CD14-positive monocyte (primary cell): ENCODE measurements around the gene GSTM2. TPM values are rescaled to one million over a fixed set of nuclear protein-coding genes. Genes with fewer than 3 reads are reported as not detected.
"Not testable (repeated sequence)": the region's sequence is repeated elsewhere in the genome, so short reads cannot be mapped to it uniquely, and the experiment has no call there.

Experiments
- DNase-seq, 3 donors: peaks; one replicate each; pipeline ENCODE4 v3.0.0-alpha.2; 2011 to 2022
- H2AFZ ChIP-seq: 2 replicates; pipeline ENCODE4 v1.6.0; 2012; ENCODE audit warnings: mild to moderate bottlenecking, low read depth, low read length, inconsistent platforms; ENCODE audit not compliant: insufficient read depth, poor library complexity, severe bottlenecking
- H3K27ac ChIP-seq, 2 donors: 1 replicate in 1 of 2; 2 replicates in 1 of 2; pipeline ENCODE4 v1.5.1; 2012 to 2013; ENCODE audit warnings: low read length in 2 of 2, control low read depth in 1 of 2, inconsistent platforms in 1 of 2, low read depth in 1 of 2, mild to moderate bottlenecking in 1 of 2
- H3K27me3 ChIP-seq, 2 donors: one replicate each; pipeline versions ENCODE4 v1.6.0 to v1.6.1; 2011 to 2013; ENCODE audit warnings: low read length in 2 of 2; ENCODE audit not compliant: control insufficient read depth in 2 of 2, insufficient read depth in 2 of 2
- H3K36me3 ChIP-seq, 2 donors: replicated peaks in 1 of 2; 1 replicate in 1 of 2; 2 replicates in 1 of 2; pipeline versions ENCODE4 v1.5.1 to v1.6.1; 2012 to 2013; ENCODE audit warnings: low read length in 2 of 2, control low read depth in 1 of 2, inconsistent platforms in 1 of 2, mild to moderate bottlenecking in 1 of 2; ENCODE audit not compliant: insufficient read depth in 2 of 2, control insufficient read depth in 1 of 2
- H3K4me1 ChIP-seq, 2 donors: 1 replicate in 1 of 2; 2 replicates in 1 of 2; pipeline versions ENCODE4 v1.5.1 to v1.6.1; 2012 to 2013; ENCODE audit warnings: low read length in 2 of 2, control low read depth in 1 of 2, inconsistent platforms in 1 of 2, mild to moderate bottlenecking in 1 of 2, moderate library complexity in 1 of 2; ENCODE audit not compliant: insufficient read depth in 2 of 2, control insufficient read depth in 1 of 2
- H3K4me2 ChIP-seq: replicated peaks from 2 replicates; pipeline ENCODE3; 2012; ENCODE audit warnings: low read length, moderate library complexity, mild to moderate bottlenecking; ENCODE audit not compliant: poor library complexity, severe bottlenecking; ENCODE audit errors: extremely low read depth
- H3K4me3 ChIP-seq, 3 experiments: fragments of 200-600 bp in 1 of 3; sonication (generic) in 1 of 3; replicated peaks in 1 of 3; 1 replicate in 2 of 3; 2 replicates in 1 of 3; pipeline ENCODE4 v1.5.1; 2011 to 2013; ENCODE audit warnings: low read length in 3 of 3, mild to moderate bottlenecking in 3 of 3, control low read depth in 2 of 3, low read depth in 2 of 3, inconsistent platforms in 1 of 3, moderate library complexity in 1 of 3
- H3K79me2 ChIP-seq: 2 replicates; pipeline ENCODE4 v1.6.0; 2012; ENCODE audit warnings: mild to moderate bottlenecking, control low read depth, inconsistent platforms, low read length, moderate library complexity; ENCODE audit not compliant: insufficient read depth
- H3K9ac ChIP-seq: 2 replicates; pipeline ENCODE4 v1.6.0; 2017; ENCODE audit warnings: low read length, mild to moderate bottlenecking; ENCODE audit not compliant: insufficient read depth, poor library complexity, severe bottlenecking
- H3K9me3 ChIP-seq, 2 donors: replicated peaks in 1 of 2; 1 replicate in 1 of 2; 2 replicates in 1 of 2; pipeline versions ENCODE4 v1.5.1 to v1.6.1; 2012 to 2013; ENCODE audit warnings: low read length in 2 of 2, control low read depth in 1 of 2; ENCODE audit not compliant: control insufficient read depth in 1 of 2, insufficient read depth in 1 of 2
- H4K20me1 ChIP-seq: 2 replicates; pipeline ENCODE4 v1.6.0; 2012; ENCODE audit warnings: mild to moderate bottlenecking, low read length, control low read depth, moderate library complexity; ENCODE audit not compliant: insufficient read depth
- H3K27ac Mint-ChIP-seq, 7 donors: one replicate each; pipeline ENCODE4 v1.8.0; 2020; ENCODE audit warnings: mild to moderate bottlenecking in 7 of 7, mixed read lengths in 7 of 7, moderate library complexity in 6 of 7, inconsistent platforms in 2 of 7
- H3K27me3 Mint-ChIP-seq, 3 donors: one replicate each; pipeline ENCODE4 v1.8.0; 2021 to 2022; ENCODE audit warnings: low read depth in 3 of 3, mild to moderate bottlenecking in 3 of 3, mixed read lengths in 3 of 3, moderate library complexity in 3 of 3, inconsistent platforms in 1 of 3
- H3K36me3 Mint-ChIP-seq, 2 donors: one replicate each; pipeline ENCODE4 v1.8.0; 2020; ENCODE audit warnings: mixed read lengths in 2 of 2, inconsistent platforms in 1 of 2, mild to moderate bottlenecking in 1 of 2
- H3K4me1 Mint-ChIP-seq: one replicate; pipeline ENCODE4 v1.8.0; 2020; ENCODE audit warnings: mild to moderate bottlenecking, mixed read lengths
- H3K4me3 Mint-ChIP-seq, 2 donors: one replicate each; pipeline ENCODE4 v1.8.0; 2020; ENCODE audit warnings: mild to moderate bottlenecking in 2 of 2, mixed read lengths in 2 of 2, moderate library complexity in 1 of 2
- H3K9me3 Mint-ChIP-seq, 7 donors: one replicate each; pipeline ENCODE4 v1.8.0; 2020 to 2022; ENCODE audit warnings: mixed read lengths in 7 of 7, mild to moderate bottlenecking in 6 of 7, moderate library complexity in 6 of 7, inconsistent platforms in 2 of 7
- CTCF ChIP-seq: fragments of 200-600 bp; IDR thresholded peaks from one replicate; pipeline ENCODE4 v1.8.0; 2022; ENCODE audit warnings: antibody characterized with exemption, mild to moderate bottlenecking
- WGBS: methylation state at CpG from one replicate; pipeline ENCODE4 v1.1.5; 2013; ENCODE audit warnings: missing lambda C conversion rate; ENCODE audit not compliant: insufficient coverage; 5-methylcytosine and 5-hydroxymethylcytosine counted together
- intact Hi-C, 2 donors: fragments of 100-400 bp; cut with micrococcal nuclease; formaldehyde crosslinking; loops; one replicate each; pipeline versions ENCODE4 v1.15.0 to v1.15.1; 2023
- polyA plus RNA-seq, 3 donors: library from polyadenylated mRNA; depleted of rRNA in 1 of 3; unstranded in 2 of 3; stranded (reverse) in 1 of 3; fragments of 300-500 nt in 2 of 3; fragments of >200 nt in 1 of 3; fragmentation: Illumina TruSeq in 2 of 3; gene quantifications; 1 replicate in 2 of 3; 2 replicates in 1 of 3; pipeline ENCODE4 v1.2.3, GENCODE V29; 2012 to 2021

GSTM2 gene
- polyA plus RNA-seq, 3 donors: 1.5 to 12.0 (median 6.3) TPM

GRCh38 chr1:109659997-109660690, 7.7 kb upstream of the GSTM2 start:
- H3K4me2 ChIP-seq: no peak overlapping the region
- H4K20me1 ChIP-seq: no peaks in the 10 kb centered on the region
- Mint-ChIP-seq H3K4me1 (peaks cover 59% of the 10 kb centered on the region), H3K9me3 (peaks cover 0 to 1% (median 0%) of the 10 kb centered on the region in 7 donors), H3K27me3 (peaks cover 2 to 6% (median 2%) of the 10 kb centered on the region in 3 donors), H3K27ac (no peak overlapping the region), H3K4me3 (no peak overlapping the region), H3K36me3 (peaks cover 6 to 12% of the 10 kb centered on the region in 2 donors)
- H3K9me3 ChIP-seq: no peaks in the 10 kb centered on the region
- no peaks in the 10 kb centered on the region for H3K79me2 ChIP-seq
- no peak overlapping the region for H2AFZ ChIP-seq
- H3K27ac ChIP-seq: no peak overlapping the region
- intact Hi-C loops: no loop called here
- H3K4me1 ChIP-seq: peaks cover 40 to 48% of the 10 kb centered on the region in 2 donors
- 78% methylated on average over 4 of the region's 5 CpGs for WGBS
- H3K36me3 ChIP-seq: peaks cover 0 to 3% of the 10 kb centered on the region in 2 donors
- no peaks in the 10 kb centered on the region for H3K27me3 ChIP-seq
- DNase-seq: no peak
- no peak overlapping the region for H3K9ac ChIP-seq
- H3K4me3 ChIP-seq: no peak overlapping the region
- TF ChIP-seq CTCF: no peak

- peak overlapping the region in 1 of 7 donors; percentile 16 for H3K27ac Mint-ChIP-seq
- H3K9ac ChIP-seq, H3K9me3 Mint-ChIP-seq, H3K27me3 ChIP-seq, DNase-seq, H4K20me1 ChIP-seq, intact Hi-C loops, H3K27ac ChIP-seq, H3K4me3 ChIP-seq, H2AFZ ChIP-seq, H3K36me3 ChIP-seq, H3K9me3 ChIP-seq, H3K27me3 Mint-ChIP-seq, H3K4me2 ChIP-seq, H3K79me2 ChIP-seq, H3K4me3 Mint-ChIP-seq: not testable (repeated sequence)
- WGBS: no CpG with 5 or more reads among the region's 4 CpGs
- peaks cover 35 to 42% of the 10 kb centered on the region in 2 donors for H3K4me1 ChIP-seq
- peaks cover 54% of the 10 kb centered on the region for H3K4me1 Mint-ChIP-seq
- H3K36me3 Mint-ChIP-seq: peaks cover 8 to 14% of the 10 kb centered on the region in 2 donors
These were observed 7.2 kb upstream of the GSTM2 start for GRCh38 chr1:109660691-109661026.
